Measurements from ENCODE around the gene SOX9. TPM values are rescaled to one million over a fixed set of nuclear protein-coding genes. Genes with fewer than 3 reads are reported as not detected.

SOX9 gene
- total and polyA plus RNA-seq, 7 donors = 0.28 to 22.7 (median 5.0) TPM; not detected in 1

GRCh38 chr17:72113751-72114150, 7.1 kb upstream of the SOX9 start:
- peaks cover 0 to 23% (median 21%) of the 10 kb centered on the region in 4 donors for H3K4me1 ChIP-seq
- no peaks in the 10 kb centered on the region for H3K9me3 ChIP-seq
- no peak overlapping the region for H3K4me3 ChIP-seq
- H3K27me3 ChIP-seq = peaks cover 25 to 74% (median 31%) of the 10 kb centered on the region in 3 donors
- whole genome bisulfite sequencing, 2 donors = 93 to 96% methylated on average over 4 of the region's 4 CpGs
- DNase-seq = no peak
- H3K27ac ChIP-seq = no peak overlapping the region
- intact Hi-C loops (cut with DNase I) = loop anchor here (10.0 kb wide), 1 partner anchor 421 kb away; no protein-coding TSS in a partner anchor
- no peak for TF ChIP-seq EP300 (IDR thresholded peaks at IDR 0.05)
- TF ChIP-seq POLR2AphosphoS5 (IDR thresholded peaks at IDR 0.05) = no peak
- TF ChIP-seq CTCF (IDR thresholded peaks at IDR 0.05) = no peak
- no peak for TF ChIP-seq POLR2A (IDR thresholded peaks at IDR 0.05)
- no peaks in the 10 kb centered on the region for H3K36me3 ChIP-seq

GRCh38 chr17:72115781-72116525, 4.9 kb upstream of the SOX9 start:
- no peak overlapping the region for H3K27ac ChIP-seq
- peaks cover 38 to 89% (median 49%) of the 10 kb centered on the region in 3 donors for H3K27me3 ChIP-seq
- 34 to 81% methylated on average over 39 of the region's 39 CpGs for WGBS, 2 donors
- intact Hi-C loops (cut with DNase I) = loop anchor here (5.0 to 10.0 kb wide), 3 partner anchors 144 to 1349 kb away; no protein-coding TSS in a partner anchor
- no peak for DNase-seq
- H3K9me3 ChIP-seq = no peaks in the 10 kb centered on the region
- no peak for TF ChIP-seq POLR2A (IDR thresholded peaks at IDR 0.05)
- no peak for TF ChIP-seq EP300 (IDR thresholded peaks at IDR 0.05)
- no peak for TF ChIP-seq CTCF (IDR thresholded peaks at IDR 0.05)
- TF ChIP-seq POLR2AphosphoS5 (IDR thresholded peaks at IDR 0.05) = no peak
- no peak overlapping the region for H3K4me3 ChIP-seq
- no peaks in the 10 kb centered on the region for H3K36me3 ChIP-seq
- H3K4me1 ChIP-seq = peaks cover 0 to 39% (median 36%) of the 10 kb centered on the region in 4 donors

DNA sequence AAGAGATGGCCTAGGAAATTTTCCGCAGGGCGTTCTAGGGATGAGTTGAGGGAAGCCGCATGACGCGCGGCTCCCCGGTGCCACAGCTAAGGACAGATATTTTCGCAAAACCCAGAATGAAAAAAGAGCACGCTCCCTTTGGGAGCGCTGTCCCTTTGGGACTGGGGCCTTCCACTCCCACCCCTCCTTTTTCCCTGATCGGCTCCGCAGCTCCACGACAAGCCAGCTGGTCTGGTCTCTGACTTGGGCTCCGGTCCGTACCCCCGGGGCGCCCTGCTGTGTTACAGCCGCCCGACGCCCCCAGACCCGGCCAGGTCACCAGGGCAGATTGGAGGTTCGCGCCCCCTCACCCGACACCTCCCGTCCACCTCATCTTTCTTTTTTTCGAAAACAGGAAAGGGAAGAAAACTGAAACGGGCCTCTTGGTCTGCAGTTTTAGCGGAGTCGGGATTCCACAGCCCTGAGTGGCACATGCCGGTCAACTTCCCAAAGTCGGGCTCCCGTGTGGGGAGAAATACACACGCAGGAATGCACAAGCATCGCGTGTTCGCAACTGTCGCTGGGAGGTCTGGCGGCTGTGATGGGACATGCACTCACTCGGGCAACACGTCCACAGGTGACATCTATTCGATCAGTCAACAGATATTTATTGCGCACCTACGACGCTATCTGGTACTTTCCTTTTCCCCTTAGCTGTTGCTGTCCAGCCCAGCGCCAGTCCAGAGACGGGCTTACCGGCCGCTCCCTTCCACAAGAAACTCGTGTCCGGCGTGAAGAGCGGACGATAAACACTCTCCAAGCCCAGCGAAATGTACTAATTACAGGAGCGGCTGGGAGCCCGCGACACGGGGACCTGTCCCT, 3.9 kb upstream of the SOX9 start:
- DNase-seq = no peak
- no peaks in the 10 kb centered on the region for H3K9me3 ChIP-seq
- H3K36me3 ChIP-seq = no peaks in the 10 kb centered on the region
- TF ChIP-seq EP300 (IDR thresholded peaks at IDR 0.05) (no peak), POLR2AphosphoS5 (IDR thresholded peaks at IDR 0.05) (peak in 1 of 4 donors; percentile 20), CTCF (IDR thresholded peaks at IDR 0.05) (no peak), POLR2A (IDR thresholded peaks at IDR 0.05) (no peak)
- intact Hi-C loops (cut with DNase I) = loop anchor here (5.0 to 10.0 kb wide), 3 partner anchors 145 to 1350 kb away; no protein-coding TSS in a partner anchor
- H3K4me1 ChIP-seq = peaks cover 0 to 49% (median 44%) of the 10 kb centered on the region in 4 donors
- 10 to 44% methylated on average over 58 of the region's 58 CpGs for WGBS, 2 donors
- H3K4me3 ChIP-seq = peak overlapping the region in 3 of 4 donors; percentile 34 to 39 (median 35)
- peaks cover 47 to 89% (median 58%) of the 10 kb centered on the region in 3 donors for H3K27me3 ChIP-seq
- H3K27ac ChIP-seq = no peak overlapping the region

- TF ChIP-seq POLR2A (IDR thresholded peaks at IDR 0.05) (no peak), EP300 (IDR thresholded peaks at IDR 0.05) (no peak), POLR2AphosphoS5 (IDR thresholded peaks at IDR 0.05) (no peak), CTCF (IDR thresholded peaks at IDR 0.05) (no peak)
- no peak overlapping the region for H3K27ac ChIP-seq
- H3K4me3 ChIP-seq = peak overlapping the region in 3 of 4 donors; percentile 34 to 39 (median 35)
- no peaks in the 10 kb centered on the region for H3K36me3 ChIP-seq
- WGBS, 2 donors = 2 to 5% methylated on average over 51 of the region's 51 CpGs
- peaks cover 54 to 89% (median 67%) of the 10 kb centered on the region in 3 donors for H3K27me3 ChIP-seq
- peaks cover 0 to 57% (median 53%) of the 10 kb centered on the region in 4 donors for H3K4me1 ChIP-seq
- no peaks in the 10 kb centered on the region for H3K9me3 ChIP-seq
- intact Hi-C loops (cut with DNase I) = loop anchor here (1.0 to 10.0 kb wide), 5 partner anchors 145 to 1481 kb away; no protein-coding TSS in a partner anchor
- DNase-seq = no peak
Measured at GRCh38 chr17:72117535-72118334, 3.1 kb upstream of the SOX9 start.

Measured in sigmoid colon (tissue), 7 donors.